DND-41 (cell line): ENCODE measurements around the gene ZDHHC7.

Experiments used
- ATAC-seq: fragments of 200-7000 bp; cut with Tn5 transposase; 3 replicates; pipeline ENCODE4 v1.9.1; 2021; ENCODE audit warnings: low read depth; ENCODE audit not compliant: insufficient read depth
- DNase-seq: peaks from one replicate; pipeline ENCODE4 v3.0.0-alpha.2; 2020
- H2AFZ ChIP-seq: 2 replicates; pipeline ENCODE4 v1.6.0; 2012; ENCODE audit warnings: low read depth, low read length
- H3K27ac ChIP-seq: 2 replicates; pipeline ENCODE4 v1.5.1; 2012; ENCODE audit warnings: low read length, inconsistent platforms
- H3K27me3 ChIP-seq: fragments of 200-600 bp; sonication (generic); 2 replicates; pipeline ENCODE4 v1.6.0; 2012; ENCODE audit warnings: low read length, mild to moderate bottlenecking, inconsistent platforms; ENCODE audit not compliant: insufficient read depth, poor library complexity
- H3K36me3 ChIP-seq: 2 replicates; pipeline ENCODE4 v1.5.1; 2012; ENCODE audit warnings: low read length, inconsistent platforms; ENCODE audit not compliant: insufficient read depth
- H3K4me1 ChIP-seq: 2 replicates; pipeline ENCODE4 v1.5.1; 2012; ENCODE audit warnings: mild to moderate bottlenecking, low read length; ENCODE audit not compliant: insufficient read depth
- H3K4me2 ChIP-seq: 2 replicates; pipeline ENCODE4 v1.6.0; 2012; ENCODE audit warnings: mild to moderate bottlenecking, moderate library complexity, low read length, inconsistent platforms; ENCODE audit not compliant: insufficient read depth
- H3K4me3 ChIP-seq, 2 experiments: fragments of 200-600 bp in 1 of 2; shearing (Covaris generic) in 1 of 2; 2 replicates each; pipeline ENCODE4 v1.5.1; 2012 to 2016; ENCODE audit warnings: inconsistent platforms in 2 of 2, low read length in 2 of 2, mild to moderate bottlenecking in 2 of 2, low read depth in 1 of 2, moderate library complexity in 1 of 2
- H3K79me2 ChIP-seq: 2 replicates; pipeline ENCODE4 v1.6.0; 2012; ENCODE audit warnings: low read length, inconsistent platforms; ENCODE audit not compliant: insufficient read depth
- H3K9ac ChIP-seq: 2 replicates; pipeline ENCODE4 v1.6.0; 2012; ENCODE audit warnings: low read depth, mild to moderate bottlenecking, inconsistent platforms, low read length, moderate library complexity
- H3K9me3 ChIP-seq: 2 replicates; pipeline ENCODE4 v1.5.1; 2012; ENCODE audit warnings: low read length, moderate library complexity, mild to moderate bottlenecking, inconsistent platforms; ENCODE audit not compliant: insufficient read depth, severe bottlenecking
- H4K20me1 ChIP-seq: 2 replicates; pipeline ENCODE4 v1.6.0; 2012; ENCODE audit warnings: low read length; ENCODE audit not compliant: insufficient read depth
- CTCF ChIP-seq: IDR thresholded peaks from 2 replicates; pipeline ENCODE4 v1.5.1; 2012; ENCODE audit warnings: borderline replicate concordance, low read length, moderate library complexity, mild to moderate bottlenecking; ENCODE audit not compliant: poor library complexity, severe bottlenecking; ENCODE audit errors: extremely low read depth
- EZH2 ChIP-seq: IDR thresholded peaks from 3 replicates; pipeline ENCODE4 v1.6.1; 2012; ENCODE audit warnings: borderline replicate concordance, low read depth, mild to moderate bottlenecking, moderate library complexity, low read length, inconsistent platforms; ENCODE audit not compliant: severe bottlenecking

The ZDHHC7 gene

GRCh38 chr16:85007496-85008214, 3.7 kb downstream of the ZDHHC7 start:
- Histone ChIP-seq H3K4me1 (peaks cover 29% of the 10 kb centered on the region), H3K79me2 (peaks cover 84% of the 10 kb centered on the region), H3K27me3 (no peaks in the 10 kb centered on the region), H3K4me3 (no peak overlapping the region), H3K9me3 (no peaks in the 10 kb centered on the region), H2AFZ (no peak overlapping the region), H3K9ac (no peak overlapping the region), H4K20me1 (peaks cover 31% of the 10 kb centered on the region), H3K27ac (no peak overlapping the region), H3K4me2 (no peak overlapping the region), H3K36me3 (peaks cover 5% of the 10 kb centered on the region; the same call in 1 of the 2 replicates)
- DNase-seq (no peak), ATAC-seq (no peak)
- TF ChIP-seq EZH2 (no peak), CTCF (no peak)

GRCh38 chr16:85006639-85007038, 4.7 kb downstream of the ZDHHC7 start:
- H3K27ac ChIP-seq: no peak overlapping the region
- peaks cover 94% of the 10 kb centered on the region for H3K79me2 ChIP-seq
- H2AFZ ChIP-seq: no peak overlapping the region
- H3K36me3 ChIP-seq: peaks cover 5% of the 10 kb centered on the region; the same call in 1 of the 2 replicates
- no peaks in the 10 kb centered on the region for H3K9me3 ChIP-seq
- H3K4me2 ChIP-seq: no peak overlapping the region
- TF ChIP-seq EZH2: no peak
- TF ChIP-seq CTCF: no peak
- DNase-seq (no peak), ATAC-seq (no peak)
- peaks cover 22% of the 10 kb centered on the region for H3K4me1 ChIP-seq
- H3K4me3 ChIP-seq: no peak overlapping the region
- peaks cover 39% of the 10 kb centered on the region for H4K20me1 ChIP-seq
- H3K27me3 ChIP-seq: no peaks in the 10 kb centered on the region
- no peak overlapping the region for H3K9ac ChIP-seq

GRCh38 chr16:85005285-85006069, 5.9 kb downstream of the ZDHHC7 start:
- Histone ChIP-seq H3K27me3 (no peaks in the 10 kb centered on the region), H3K36me3 (peaks cover 5% of the 10 kb centered on the region; the same call in 1 of the 2 replicates), H3K9me3 (no peaks in the 10 kb centered on the region), H4K20me1 (peaks cover 45% of the 10 kb centered on the region), H2AFZ (no peak overlapping the region), H3K9ac (no peak overlapping the region), H3K27ac (no peak overlapping the region), H3K4me1 (peaks cover 19% of the 10 kb centered on the region), H3K79me2 (peaks cover 96% of the 10 kb centered on the region), H3K4me2 (no peak overlapping the region), H3K4me3 (no peak overlapping the region)
- TF ChIP-seq EZH2 (no peak), CTCF (no peak)
- no peak for ATAC-seq
- DNase-seq: no peak
